Caco-2 (cell line): ENCODE data around the gene ABO. TPM values are rescaled to one million over a fixed set of nuclear protein-coding genes. Genes with fewer than 3 reads are reported as not detected.

Source experiments
- BruUV-seq: library from RNA; stranded (reverse); fragments of 400-500 nt; replicated peaks from 2 replicates; lab custom pipeline; 2021; lab: Mats Ljungman, UMichigan
- CTCF ChIA-PET: fragments of 300-600 bp; sonication (Branson Sonifier 250); formaldehyde crosslinking; loops from one replicate; lab custom pipeline; 2022; ENCODE audit warnings: antibody characterized with exemption; lab: Charles Lee
- POLR2A ChIA-PET: fragments of 300-600 bp; sonication (Branson Sonifier 250); formaldehyde crosslinking; loops from one replicate; lab custom pipeline; 2022; ENCODE audit warnings: antibody characterized with exemption; lab: Charles Lee
- DNase-seq, 2 experiments: peaks; one replicate each; pipeline versions ENCODE4 v3.0.0 to v3.0.0-alpha.2; 2020 to 2022
- H3K27me3 ChIP-seq: replicated peaks from 2 replicates; pipeline ENCODE4 v1.6.0; 2011; ENCODE audit warnings: low read length; ENCODE audit not compliant: control insufficient read depth, insufficient read depth
- H3K36me3 ChIP-seq: 2 replicates; pipeline ENCODE4 v1.5.1; 2011; ENCODE audit warnings: low read length; ENCODE audit not compliant: control insufficient read depth, insufficient read depth
- H3K4me1 ChIP-seq: fragments of 250-450 bp; sonication (Bioruptor Pico); 2 replicates; pipeline ENCODE4 v1.5.1; 2020; ENCODE audit warnings: mild to moderate bottlenecking
- H3K4me3 ChIP-seq: 2 replicates; pipeline ENCODE4 v1.5.1; 2011; ENCODE audit warnings: low read depth, mild to moderate bottlenecking, control low read depth, low read length
- H3K9me3 ChIP-seq: fragments of 250-450 bp; sonication (Bioruptor Pico); 2 replicates; pipeline ENCODE4 v1.5.1; 2020; ENCODE audit warnings: mild to moderate bottlenecking, moderate library complexity
- H3K27ac Mint-ChIP-seq: one replicate; pipeline ENCODE4 v1.8.0; 2022; ENCODE audit warnings: mixed read lengths; ENCODE audit not compliant: unreplicated experiment
- H3K27me3 Mint-ChIP-seq: one replicate; pipeline ENCODE4 v1.8.0; 2022; ENCODE audit warnings: mixed read lengths; ENCODE audit not compliant: insufficient read depth, unreplicated experiment
- H3K36me3 Mint-ChIP-seq: one replicate; pipeline ENCODE4 v1.8.0; 2022; ENCODE audit warnings: mild to moderate bottlenecking, mixed read lengths; ENCODE audit not compliant: insufficient read depth, unreplicated experiment
- H3K4me1 Mint-ChIP-seq: one replicate; pipeline ENCODE4 v1.8.0; 2022; ENCODE audit warnings: low read depth, mixed read lengths; ENCODE audit not compliant: unreplicated experiment
- H3K4me3 Mint-ChIP-seq: one replicate; pipeline ENCODE4 v1.8.0; 2022; ENCODE audit warnings: mild to moderate bottlenecking, moderate library complexity, mixed read lengths; ENCODE audit not compliant: unreplicated experiment
- H3K9me3 Mint-ChIP-seq: one replicate; pipeline ENCODE4 v1.8.0; 2022; ENCODE audit warnings: mixed read lengths; ENCODE audit not compliant: unreplicated experiment
- intact Hi-C: fragments of 100-400 bp; cut with micrococcal nuclease; formaldehyde crosslinking; loops from one replicate; pipeline ENCODE4 v1.10.0; 2022; ENCODE audit not compliant: unreplicated experiment
- total RNA-seq: library from RNA; stranded (reverse); gene quantifications from 2 replicates; pipeline ENCODE4 v1.2.3, GENCODE V29; 2022
- TF ChIP-seq, protein P1 (sequence below), 2 experiments: fragments of 200-600 bp in 1 of 2; IDR thresholded peaks; 1 replicate in 1 of 2; 2 replicates in 1 of 2; pipeline versions ENCODE4 v1.5.1 to v1.8.0; 2011 to 2022; ENCODE audit warnings: antibody characterized with exemption in 1 of 2, control low read depth in 1 of 2, inconsistent platforms in 1 of 2, low read depth in 1 of 2, low read length in 1 of 2, mild to moderate bottlenecking in 1 of 2, moderate library complexity in 1 of 2; ENCODE audit not compliant: insufficient read depth in 1 of 2, severe bottlenecking in 1 of 2, unreplicated experiment in 1 of 2

Gene ABO
- total RNA-seq, 1 experiment from 2014 or later: not detected

DNA sequence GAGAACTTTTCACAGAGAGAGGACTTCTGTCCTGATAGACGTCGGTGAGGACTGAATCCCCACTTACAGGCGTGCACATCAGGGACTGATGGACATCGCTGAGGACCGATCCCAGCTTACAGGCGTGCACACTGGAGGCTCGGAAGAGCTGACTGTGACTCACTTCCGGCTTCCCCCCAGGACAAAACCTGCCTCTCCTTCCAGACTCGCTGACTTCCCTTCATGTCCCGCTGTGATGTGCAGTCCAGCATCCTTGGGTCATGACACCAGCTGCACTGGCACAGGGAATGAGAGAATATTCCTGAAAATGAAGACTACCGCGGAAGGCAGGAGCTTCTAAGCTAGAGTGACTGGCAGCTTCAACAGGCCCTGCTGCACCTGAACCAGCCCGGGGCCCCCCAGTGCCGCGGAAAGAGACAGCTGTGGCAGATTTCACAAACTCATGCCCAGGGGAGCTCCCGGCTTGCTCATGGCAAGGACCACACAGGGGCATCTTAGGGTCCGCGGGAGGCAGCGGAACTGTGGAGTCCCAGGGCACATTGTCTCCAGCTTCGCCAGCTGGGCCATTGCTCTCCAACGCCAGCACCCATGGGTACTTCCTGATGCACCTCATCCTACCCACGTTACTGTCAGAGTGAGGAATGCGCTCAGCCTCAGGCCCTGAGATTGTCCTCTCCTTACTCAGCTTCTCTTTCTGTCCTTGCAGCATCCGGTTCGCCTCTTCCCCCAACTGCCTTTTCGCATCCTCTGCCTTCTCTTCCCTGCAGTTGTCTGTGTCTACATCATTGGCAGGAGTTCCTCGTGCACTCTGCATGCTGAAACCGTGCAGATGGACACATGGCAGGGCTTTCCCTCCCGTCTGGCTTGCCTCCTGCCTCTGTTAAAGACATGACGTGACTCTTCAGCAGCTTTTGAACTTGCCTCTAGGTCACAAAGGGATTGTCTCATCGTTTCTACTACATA lies 31.5 kb upstream of the ABO start:
- H3K36me3 ChIP-seq: no peaks in the 10 kb centered on the region
- Mint-ChIP-seq H3K4me3 (no peak overlapping the region), H3K27me3 (no peaks in the 10 kb centered on the region), H3K9me3 (peaks cover 20% of the 10 kb centered on the region), H3K27ac (no peak overlapping the region), H3K4me1 (no peaks in the 10 kb centered on the region), H3K36me3 (no peaks in the 10 kb centered on the region)
- no peak overlapping the region for H3K4me3 ChIP-seq
- no peaks in the 10 kb centered on the region for H3K27me3 ChIP-seq
- TF ChIP-seq, protein P1, sequence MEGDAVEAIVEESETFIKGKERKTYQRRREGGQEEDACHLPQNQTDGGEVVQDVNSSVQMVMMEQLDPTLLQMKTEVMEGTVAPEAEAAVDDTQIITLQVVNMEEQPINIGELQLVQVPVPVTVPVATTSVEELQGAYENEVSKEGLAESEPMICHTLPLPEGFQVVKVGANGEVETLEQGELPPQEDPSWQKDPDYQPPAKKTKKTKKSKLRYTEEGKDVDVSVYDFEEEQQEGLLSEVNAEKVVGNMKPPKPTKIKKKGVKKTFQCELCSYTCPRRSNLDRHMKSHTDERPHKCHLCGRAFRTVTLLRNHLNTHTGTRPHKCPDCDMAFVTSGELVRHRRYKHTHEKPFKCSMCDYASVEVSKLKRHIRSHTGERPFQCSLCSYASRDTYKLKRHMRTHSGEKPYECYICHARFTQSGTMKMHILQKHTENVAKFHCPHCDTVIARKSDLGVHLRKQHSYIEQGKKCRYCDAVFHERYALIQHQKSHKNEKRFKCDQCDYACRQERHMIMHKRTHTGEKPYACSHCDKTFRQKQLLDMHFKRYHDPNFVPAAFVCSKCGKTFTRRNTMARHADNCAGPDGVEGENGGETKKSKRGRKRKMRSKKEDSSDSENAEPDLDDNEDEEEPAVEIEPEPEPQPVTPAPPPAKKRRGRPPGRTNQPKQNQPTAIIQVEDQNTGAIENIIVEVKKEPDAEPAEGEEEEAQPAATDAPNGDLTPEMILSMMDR (IDR thresholded peaks at IDR 0.05; ENCODE audit: insufficient read depth in 1 of 2, low read depth in 1 of 2, low read length in 1 of 2, severe bottlenecking in 1 of 2, unreplicated experiment in 1 of 2): no peak
- intact Hi-C loops: no loop called here
- BruUV-seq: no TSS peak
- peaks cover 9% of the 10 kb centered on the region; the same call in 1 of the 2 replicates for H3K9me3 ChIP-seq
- ChIA-PET POLR2A (no interaction called here), CTCF (no interaction called here)
- no peak for DNase-seq
- no peaks in the 10 kb centered on the region for H3K4me1 ChIP-seq

DNA sequence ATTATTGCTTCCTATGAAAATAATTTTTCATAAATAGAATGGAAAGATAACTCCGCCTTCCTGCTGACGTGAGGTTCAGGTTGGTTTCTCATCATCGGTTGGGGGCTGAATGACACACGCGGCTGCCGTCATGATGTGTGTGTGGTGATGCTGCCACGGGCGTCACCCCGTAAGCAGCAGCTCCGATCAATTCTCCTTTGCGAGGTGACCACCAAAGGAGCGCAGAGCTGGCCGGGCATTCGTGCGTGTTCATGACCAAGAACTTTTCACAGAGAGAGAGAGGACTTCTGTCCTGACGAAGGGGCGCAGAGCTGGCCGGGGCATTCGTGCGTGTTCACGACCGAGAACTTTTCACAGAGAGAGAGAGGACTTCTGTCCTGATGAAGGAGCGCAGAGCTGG lies 30.7 kb upstream of the ABO start:
- Histone ChIP-seq H3K36me3 (no peaks in the 10 kb centered on the region), H3K4me1 (no peaks in the 10 kb centered on the region), H3K4me3 (no peak overlapping the region), H3K27me3 (no peaks in the 10 kb centered on the region), H3K9me3 (peaks cover 9% of the 10 kb centered on the region; the same call in 1 of the 2 replicates)
- ChIA-PET POLR2A (no interaction called here), CTCF (no interaction called here)
- Mint-ChIP-seq H3K4me3 (no peak overlapping the region), H3K27ac (no peak overlapping the region), H3K4me1 (no peaks in the 10 kb centered on the region), H3K36me3 (no peaks in the 10 kb centered on the region), H3K9me3 (peaks cover 20% of the 10 kb centered on the region), H3K27me3 (no peaks in the 10 kb centered on the region)
- no TSS peak for BruUV-seq
- intact Hi-C loops: no loop called here
- DNase-seq: peak in 1 of 2 experiments; percentile 5
- TF ChIP-seq, protein P1 (IDR thresholded peaks at IDR 0.05; ENCODE audit: insufficient read depth in 1 of 2, low read depth in 1 of 2, low read length in 1 of 2, severe bottlenecking in 1 of 2, unreplicated experiment in 1 of 2): no peak

DNA sequence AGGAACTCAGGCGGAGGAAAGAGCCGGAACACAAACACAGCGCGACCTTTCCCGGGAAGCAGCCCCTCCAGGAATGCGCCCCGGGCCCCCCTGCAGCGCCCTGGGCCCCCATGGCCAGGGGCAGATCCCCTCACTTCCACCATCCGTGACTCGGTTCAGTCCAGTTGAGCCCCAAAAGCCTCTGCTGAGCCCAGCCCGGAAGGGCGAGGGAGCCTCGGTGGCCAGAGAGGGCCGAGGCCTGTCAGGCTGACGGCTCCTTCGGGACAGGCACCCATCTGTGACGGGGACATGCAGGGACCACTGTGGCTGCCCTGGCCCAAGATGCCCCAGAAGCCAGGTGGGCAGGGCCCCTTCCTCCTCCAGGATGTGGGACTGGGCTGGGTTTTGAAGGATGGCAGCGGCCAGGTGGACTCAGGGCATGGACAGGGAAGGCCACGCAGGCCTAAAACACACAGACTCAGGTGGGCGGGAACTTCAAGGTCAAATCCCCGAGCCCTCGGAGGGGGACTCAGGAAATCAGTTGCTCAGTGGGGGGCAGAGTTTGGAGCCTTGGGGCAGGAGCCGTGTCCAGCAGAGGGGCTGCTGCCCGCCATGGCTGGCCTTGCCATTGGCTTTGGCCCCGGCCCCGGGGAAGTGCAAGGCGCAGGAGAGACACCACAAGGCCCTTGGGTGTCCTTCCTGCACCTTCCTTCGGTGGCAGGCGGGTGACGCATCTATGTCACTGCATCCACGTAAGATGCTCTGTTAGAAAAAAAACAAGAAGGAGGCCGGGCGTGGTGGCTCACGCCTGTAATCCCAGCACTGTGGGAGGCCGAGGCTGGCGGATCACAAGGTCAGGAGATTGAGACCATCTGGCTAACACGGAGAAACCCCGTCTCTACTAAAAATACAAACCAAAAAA lies 29.7 kb upstream of the ABO start:
- DNase-seq: peak in 1 of 2 experiments; percentile 14
- H3K9me3 ChIP-seq: peaks cover 6% of the 10 kb centered on the region; the same call in 1 of the 2 replicates
- TF ChIP-seq, protein P1 (IDR thresholded peaks at IDR 0.05; ENCODE audit: insufficient read depth in 1 of 2, low read depth in 1 of 2, low read length in 1 of 2, severe bottlenecking in 1 of 2, unreplicated experiment in 1 of 2): no peak
- Mint-ChIP-seq H3K27ac (no peak overlapping the region), H3K27me3 (no peaks in the 10 kb centered on the region), H3K4me1 (no peaks in the 10 kb centered on the region), H3K9me3 (peaks cover 15% of the 10 kb centered on the region), H3K4me3 (no peak overlapping the region), H3K36me3 (no peaks in the 10 kb centered on the region)
- intact Hi-C loops: no loop called here
- no peak overlapping the region for H3K4me3 ChIP-seq
- ChIA-PET CTCF (no interaction called here), POLR2A (no interaction called here)
- no peaks in the 10 kb centered on the region for H3K36me3 ChIP-seq
- no peaks in the 10 kb centered on the region for H3K27me3 ChIP-seq
- BruUV-seq: no TSS peak
- no peaks in the 10 kb centered on the region for H3K4me1 ChIP-seq
